ENCODE results near the gene EHHADH. TPM values are rescaled to one million over a fixed set of nuclear protein-coding genes. Genes with fewer than 3 reads are reported as not detected.

EHHADH gene
- total and polyA plus RNA-seq, 2 of the 13 experiments (the other 11 are each of a cell fraction or from before 2014, with no cell fraction given): 14.5 to 38.9 TPM

GRCh38 chr3:185253645-185254410 is at the start of gene EHHADH (continued):
- TF ChIP-seq ZSCAN25 (CRISPR knock-in tag; IDR thresholded peaks at IDR 0.05) (0 out of 2 replicates have a peak, but pooled peaks have one; percentile 38), MIER2 (CRISPR knock-in tag; IDR thresholded peaks at IDR 0.05) (no peak), NFKB2 (CRISPR knock-in tag; IDR thresholded peaks at IDR 0.05; ENCODE audit: borderline replicate concordance) (peak; percentile 83; the same call in 1 of the 2 replicates), ATF1 (CRISPR knock-in tag; IDR thresholded peaks at IDR 0.05) (no peak), FOSL2 (CRISPR knock-in tag; IDR thresholded peaks at IDR 0.05) (no peak), ZKSCAN1 (IDR thresholded peaks at IDR 0.05; ENCODE audit: low read length) (no peak), ISL2 (CRISPR knock-in tag; IDR thresholded peaks at IDR 0.05) (0 out of 2 replicates have a peak, but pooled peaks have one; percentile 53), ZNF343 (CRISPR knock-in tag; IDR thresholded peaks at IDR 0.05) (no peak), RARG (CRISPR knock-in tag; IDR thresholded peaks at IDR 0.05; ENCODE audit: low read depth) (no peak), ZMAT3 (CRISPR knock-in tag; conservative IDR thresholded peaks at IDR 0.05) (peak; percentile 78), HNRNPUL1 (IDR thresholded peaks at IDR 0.05; ENCODE audit: low read depth, low read length) (no peak), HINFP (CRISPR knock-in tag; IDR thresholded peaks at IDR 0.05; ENCODE audit: low read depth) (0 out of 2 replicates have a peak, but pooled peaks have one; percentile 31), ZC3H13 (CRISPR knock-in tag; IDR thresholded peaks at IDR 0.05) (peak; percentile 57; the same call in 1 of the 2 replicates), AHDC1 (CRISPR knock-in tag; IDR thresholded peaks at IDR 0.05; ENCODE audit: borderline replicate concordance) (0 out of 2 replicates have a peak, but pooled peaks have one; percentile 25), SOX5 (CRISPR knock-in tag; IDR thresholded peaks at IDR 0.05; ENCODE audit: borderline replicate concordance) (peak; percentile 13; the same call in 1 of the 2 replicates), HCFC1 (IDR thresholded peaks at IDR 0.05; ENCODE audit: low read depth, low read length) (no peak), ZNF615 (CRISPR knock-in tag; IDR thresholded peaks at IDR 0.05; ENCODE audit: borderline replicate concordance) (0 out of 2 replicates have a peak, but pooled peaks have one; percentile 56), RXRB (CRISPR knock-in tag; IDR thresholded peaks at IDR 0.05; ENCODE audit: borderline replicate concordance) (peak; percentile 64; the same call in 1 of the 2 replicates), NCOR1 (IDR thresholded peaks at IDR 0.05; ENCODE audit: borderline replicate concordance, low read length) (no peak), ZNF484 (CRISPR knock-in tag; IDR thresholded peaks at IDR 0.05; ENCODE audit: borderline replicate concordance, low read depth) (no peak), NFKBIZ (CRISPR knock-in tag; IDR thresholded peaks at IDR 0.05) (peak; percentile 35; the same call in 1 of the 2 replicates), THAP7 (CRISPR knock-in tag; IDR thresholded peaks at IDR 0.05) (peak; percentile 91), ZC3H4 (CRISPR knock-in tag; IDR thresholded peaks at IDR 0.05; ENCODE audit: borderline replicate concordance) (no peak), SSRP1 (CRISPR knock-in tag; IDR thresholded peaks at IDR 0.05) (no peak)
